ENCODE results near the gene AEBP1. TPM values are rescaled to one million over a fixed set of nuclear protein-coding genes. Genes with fewer than 3 reads are reported as not detected.

Gene AEBP1
- total RNA-seq: 143 TPM

DNA sequence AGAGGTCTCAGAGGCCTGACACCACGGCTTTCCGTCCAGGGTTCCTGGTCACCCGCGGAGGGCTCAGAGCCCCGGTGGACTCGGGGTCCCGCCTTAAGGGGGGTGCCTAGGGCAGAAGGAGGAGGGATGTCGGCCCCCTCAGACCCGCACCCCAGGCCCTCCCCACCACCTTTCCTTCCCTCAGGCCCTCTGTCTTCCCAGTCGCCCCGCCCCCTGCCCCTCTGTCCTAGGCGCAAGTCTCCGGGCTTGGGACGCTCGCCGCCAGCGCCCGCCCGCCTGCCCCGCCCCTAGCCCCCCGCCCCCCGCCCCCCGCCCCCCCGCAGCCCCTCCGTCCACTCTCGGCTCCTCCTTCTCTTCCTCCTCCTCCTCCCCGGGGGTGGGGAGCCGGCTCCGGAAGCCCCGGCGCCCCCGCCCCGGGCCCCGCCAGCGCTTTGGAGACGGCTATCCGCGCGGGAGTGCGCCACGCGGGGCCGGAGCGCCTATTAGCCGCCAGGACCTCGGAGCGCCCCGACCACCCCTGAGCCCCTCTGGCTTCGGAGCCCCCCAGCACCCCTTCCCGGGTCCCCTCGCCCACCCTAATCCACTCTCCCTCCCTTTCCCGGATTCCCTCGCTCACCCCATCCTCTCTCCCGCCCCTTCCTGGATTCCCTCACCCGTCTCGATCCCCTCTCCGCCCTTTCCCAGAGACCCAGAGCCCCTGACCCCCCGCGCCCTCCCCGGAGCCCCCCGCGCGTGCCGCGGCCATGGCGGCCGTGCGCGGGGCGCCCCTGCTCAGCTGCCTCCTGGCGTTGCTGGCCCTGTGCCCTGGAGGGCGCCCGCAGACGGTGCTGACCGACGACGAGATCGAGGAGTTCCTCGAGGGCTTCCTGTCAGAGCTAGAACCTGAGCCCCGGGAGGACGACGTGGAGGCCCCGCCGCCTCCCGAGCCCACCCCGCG, at the start of gene AEBP1:
AEBP1 (plus strand) TSS at position 423 of the 937 bp plus-strand sequence; CDS start at position 744, 321 bp downstream.

GRCh38 chr7:44065431-44066110, 38.6 kb upstream of the AEBP1 start, which contains the start of gene PGAM2:
PGAM2 (minus strand) TSS chr7:44065567; CDS start chr7:44065529, 38 bp downstream.

DNA sequence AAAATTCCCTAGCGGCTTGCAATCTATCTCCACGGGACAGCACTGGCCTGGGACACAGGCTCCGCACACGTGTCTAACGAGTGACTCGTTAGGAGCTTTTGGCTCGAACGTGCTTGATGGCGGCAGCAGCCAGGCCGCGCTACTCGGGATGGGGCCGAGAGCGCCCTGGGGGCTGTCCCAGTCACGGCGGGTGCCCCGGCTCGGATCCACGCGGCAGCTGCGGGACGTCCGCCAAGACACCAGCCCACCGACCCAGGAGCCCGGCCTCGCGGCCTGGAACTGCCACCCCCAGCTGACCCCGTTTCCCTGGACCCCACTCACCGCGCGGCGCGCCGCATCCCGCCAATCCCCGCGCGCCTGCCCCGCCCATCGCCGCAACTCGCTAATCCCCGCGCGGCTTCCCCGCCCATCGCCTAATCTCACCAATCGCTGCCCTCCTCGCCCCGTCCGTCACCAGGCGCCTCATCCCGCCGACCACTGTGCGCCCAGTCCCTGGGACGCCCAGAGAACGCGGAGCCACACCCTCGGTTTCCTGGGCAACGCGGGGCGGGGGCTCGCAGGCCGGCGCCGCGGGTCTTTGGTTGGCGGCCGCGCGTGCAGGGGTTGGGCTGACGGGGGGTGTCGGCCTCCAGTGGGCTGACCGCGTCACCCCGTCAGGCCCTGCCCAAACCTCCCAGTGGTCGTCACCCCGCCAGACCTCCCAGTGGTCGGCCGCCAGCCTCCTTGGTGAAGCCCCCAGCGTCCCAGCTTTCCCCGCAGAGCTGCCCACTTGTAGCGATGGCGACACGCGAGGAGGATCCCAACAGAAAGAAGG, 19.3 kb downstream of the AEBP1 start, which contains the start of gene POLD2:
POLD2 (minus strand) TSS at position 359 of the 814 bp plus-strand sequence. CDS start 1,495 bp downstream, outside the sequence.

GRCh38 chr7:44141221-44141850, 37.2 kb downstream of the AEBP1 start, which contains the start of gene MYL7:
MYL7 (minus strand) TSS chr7:44141332; CDS start chr7:44141305, 27 bp downstream.

Other genes with a start within 250 kb of the AEBP1 start
- 43.3 TPM for gene MRPS24, start 234.8 kb upstream of the AEBP1 start, total RNA-seq
- 39.3 TPM for gene URGCP, start 197.7 kb upstream of the AEBP1 start, total RNA-seq
- gene UBE2D4, start 177.9 kb upstream of the AEBP1 start, total RNA-seq: 16.0 TPM
- not detected for gene SPDYE1, start 106.4 kb upstream of the AEBP1 start, total RNA-seq
- 95.1 TPM for gene DBNL, start 59.6 kb upstream of the AEBP1 start, total RNA-seq
- 23.7 TPM for gene PGAM2, start 38.8 kb upstream of the AEBP1 start, total RNA-seq
- gene POLM, start 21.8 kb upstream of the AEBP1 start, total RNA-seq: 32.7 TPM
- gene POLD2, start 19.2 kb downstream of the AEBP1 start, total RNA-seq: 55.3 TPM
- not detected for gene MYL7, start 37.0 kb downstream of the AEBP1 start, total RNA-seq
- 5.9 TPM for gene GCK, start 85.1 kb downstream of the AEBP1 start, total RNA-seq
- 53.3 TPM for gene YKT6, start 96.6 kb downstream of the AEBP1 start, total RNA-seq
- gene CAMK2B, start 221.2 kb downstream of the AEBP1 start, total RNA-seq: 39.1 TPM